ENCODE measurements around the gene ADRA2C. TPM values are rescaled to one million over a fixed set of nuclear protein-coding genes. Genes with fewer than 3 reads are reported as not detected.

ADRA2C gene
- total and polyA plus RNA-seq, 10 donors = 9.4 to 42.1 (median 29.1) TPM

DNA sequence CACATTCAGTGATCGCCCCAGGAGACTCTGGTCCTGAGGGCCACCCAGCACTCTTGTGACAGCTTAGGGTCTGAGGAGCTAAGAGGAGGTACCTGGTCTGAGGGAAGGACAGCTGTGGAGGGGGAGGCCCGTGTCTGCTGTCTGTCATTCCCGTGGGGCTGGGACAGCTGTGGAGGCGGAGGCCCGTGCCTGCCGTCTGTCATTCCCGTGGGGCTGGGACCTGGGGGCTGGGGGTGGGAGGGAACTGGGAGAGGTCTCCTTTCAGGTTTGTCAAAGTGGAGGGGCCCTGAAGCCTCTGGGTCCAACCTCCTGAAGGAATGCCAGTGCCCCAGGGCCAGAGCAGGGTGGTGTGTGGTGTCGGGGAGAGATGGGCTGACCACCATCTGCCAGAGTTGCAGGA is 45.0 kb upstream of the ADRA2C start:
- no peak for DNase-seq
- 48 to 67% (median 59%) methylated on average over 5 to 8 of the region's 8 CpGs for WGBS, 5 donors
- Histone ChIP-seq H3K27ac (peak overlapping the region in 4 of 8 donors; percentile 26 to 57 (median 48)), H3K27me3 (replicated peaks in 1 of 7) (peaks cover 0 to 84% (median 17%) of the 10 kb centered on the region in 7 donors), H3K4me3 (no peak overlapping the region), H3K36me3 (no peaks in the 10 kb centered on the region), H3K9me3 (peaks cover 0 to 15% (median 7%) of the 10 kb centered on the region in 8 donors), H3K4me1 (peaks cover 0 to 18% (median 0%) of the 10 kb centered on the region in 6 donors)
- intact Hi-C loops (cut with DNase I; ENCODE audit: low total_unique reads) = no loop called here
- TF ChIP-seq, protein P1, sequence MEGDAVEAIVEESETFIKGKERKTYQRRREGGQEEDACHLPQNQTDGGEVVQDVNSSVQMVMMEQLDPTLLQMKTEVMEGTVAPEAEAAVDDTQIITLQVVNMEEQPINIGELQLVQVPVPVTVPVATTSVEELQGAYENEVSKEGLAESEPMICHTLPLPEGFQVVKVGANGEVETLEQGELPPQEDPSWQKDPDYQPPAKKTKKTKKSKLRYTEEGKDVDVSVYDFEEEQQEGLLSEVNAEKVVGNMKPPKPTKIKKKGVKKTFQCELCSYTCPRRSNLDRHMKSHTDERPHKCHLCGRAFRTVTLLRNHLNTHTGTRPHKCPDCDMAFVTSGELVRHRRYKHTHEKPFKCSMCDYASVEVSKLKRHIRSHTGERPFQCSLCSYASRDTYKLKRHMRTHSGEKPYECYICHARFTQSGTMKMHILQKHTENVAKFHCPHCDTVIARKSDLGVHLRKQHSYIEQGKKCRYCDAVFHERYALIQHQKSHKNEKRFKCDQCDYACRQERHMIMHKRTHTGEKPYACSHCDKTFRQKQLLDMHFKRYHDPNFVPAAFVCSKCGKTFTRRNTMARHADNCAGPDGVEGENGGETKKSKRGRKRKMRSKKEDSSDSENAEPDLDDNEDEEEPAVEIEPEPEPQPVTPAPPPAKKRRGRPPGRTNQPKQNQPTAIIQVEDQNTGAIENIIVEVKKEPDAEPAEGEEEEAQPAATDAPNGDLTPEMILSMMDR (IDR thresholded peaks at IDR 0.05 in 8 of 11, conservative IDR thresholded peaks at IDR 0.05 in 3 of 11) = no peak
- no peak for TF ChIP-seq POLR2A (IDR thresholded peaks at IDR 0.05)
- no peak for TF ChIP-seq POLR2AphosphoS5 (IDR thresholded peaks at IDR 0.05)

GRCh38 chr4:3721627-3722026 is 44.6 kb upstream of the ADRA2C start:
- intact Hi-C loops (cut with DNase I; ENCODE audit: low total_unique reads) = no loop called here
- Histone ChIP-seq H3K27me3 (replicated peaks in 1 of 7) (peaks cover 0 to 88% (median 17%) of the 10 kb centered on the region in 7 donors), H3K27ac (peak overlapping the region in 4 of 8 donors; percentile 26 to 57 (median 48))

DNA sequence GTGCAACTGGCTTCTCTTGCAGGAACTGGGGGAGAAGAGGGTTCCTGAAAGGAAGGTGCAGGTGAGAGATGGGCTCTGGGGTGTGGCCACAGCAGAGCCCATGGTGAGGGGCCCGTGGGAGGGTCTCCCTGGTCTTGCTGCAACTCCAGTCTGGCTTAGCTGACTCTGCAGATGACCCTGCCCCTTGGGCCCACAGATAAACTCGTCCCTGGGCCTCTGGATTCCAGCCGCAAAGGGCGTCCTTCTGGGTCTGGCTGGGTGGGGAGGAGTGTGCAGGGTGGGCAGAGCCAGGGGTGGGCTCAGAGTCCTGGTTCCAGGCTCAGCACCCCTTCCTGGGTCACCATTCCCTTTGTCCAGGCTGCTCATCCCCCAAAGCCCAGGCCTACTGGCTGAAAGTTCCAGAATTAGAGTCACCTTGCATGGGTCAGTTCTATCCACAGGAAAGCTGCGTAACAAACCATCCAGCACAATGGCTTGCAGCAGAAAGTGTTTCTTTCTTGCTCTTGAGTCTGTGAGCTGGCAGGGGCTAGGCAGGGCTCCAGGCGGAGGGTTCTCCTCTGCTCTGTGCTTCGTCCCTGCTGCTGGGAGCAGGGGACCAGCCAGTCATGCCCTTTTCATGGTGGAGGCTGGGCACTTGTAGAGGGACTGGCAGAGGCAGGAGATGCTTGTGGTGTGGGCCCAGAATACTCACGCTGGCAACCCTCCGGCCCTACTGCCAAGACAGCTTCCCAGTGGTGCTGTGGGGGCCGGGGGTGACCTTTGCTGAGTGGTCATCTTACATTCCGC is 43.5 kb upstream of the ADRA2C start:
- peak overlapping the region in 4 of 8 donors; percentile 22 to 38 (median 30) for H3K27ac ChIP-seq
- no peaks in the 10 kb centered on the region for H3K36me3 ChIP-seq
- peaks cover 0 to 18% (median 0%) of the 10 kb centered on the region in 6 donors for H3K4me1 ChIP-seq
- TF ChIP-seq POLR2AphosphoS5 (IDR thresholded peaks at IDR 0.05) = no peak
- TF ChIP-seq, protein P1 (IDR thresholded peaks at IDR 0.05 in 8 of 11, conservative IDR thresholded peaks at IDR 0.05 in 3 of 11) = no peak
- TF ChIP-seq POLR2A (IDR thresholded peaks at IDR 0.05) = no peak
- no peak overlapping the region for H3K4me3 ChIP-seq
- peaks cover 0 to 15% (median 7%) of the 10 kb centered on the region in 8 donors for H3K9me3 ChIP-seq
- DNase-seq = no peak
- peaks cover 0 to 93% (median 17%) of the 10 kb centered on the region in 7 donors for H3K27me3 ChIP-seq (replicated peaks in 1 of 7)
- intact Hi-C loops (cut with DNase I; ENCODE audit: low total_unique reads) = no loop called here
- 73 to 88% (median 80%) methylated on average over 6 to 11 of the region's 11 CpGs for WGBS, 5 donors

More at GRCh38 chr4:3721627-3722026, 44.6 kb upstream of the ADRA2C start:
- H3K4me1 ChIP-seq = peaks cover 0 to 18% (median 0%) of the 10 kb centered on the region in 6 donors
- 60 to 76% (median 69%) methylated on average over 6 of the region's 6 CpGs for WGBS, 5 donors
- peak; percentile 25 to 49 (median 32) for TF ChIP-seq POLR2AphosphoS5 (IDR thresholded peaks at IDR 0.05)
- no peak for TF ChIP-seq POLR2A (IDR thresholded peaks at IDR 0.05)
- no peak for DNase-seq
- peaks cover 0 to 15% (median 7%) of the 10 kb centered on the region in 8 donors for H3K9me3 ChIP-seq
- H3K36me3 ChIP-seq = no peaks in the 10 kb centered on the region
- H3K4me3 ChIP-seq = no peak overlapping the region

GRCh38 chr4:3723232-3723642 is 42.9 kb upstream of the ADRA2C start:
- peak overlapping the region in 6 of 8 donors; percentile 7 to 38 (median 22) for H3K27ac ChIP-seq
- H3K4me3 ChIP-seq = no peak overlapping the region
- peaks cover 0 to 18% (median 0%) of the 10 kb centered on the region in 6 donors for H3K4me1 ChIP-seq
- TF ChIP-seq, protein P1 (IDR thresholded peaks at IDR 0.05 in 8 of 11, conservative IDR thresholded peaks at IDR 0.05 in 3 of 11) = no peak
- TF ChIP-seq POLR2AphosphoS5 (IDR thresholded peaks at IDR 0.05) (no peak), POLR2A (IDR thresholded peaks at IDR 0.05) (no peak)
- H3K36me3 ChIP-seq = no peaks in the 10 kb centered on the region
- peaks cover 0 to 96% (median 21%) of the 10 kb centered on the region in 7 donors for H3K27me3 ChIP-seq (replicated peaks in 1 of 7)
- peaks cover 0 to 12% (median 6%) of the 10 kb centered on the region in 8 donors for H3K9me3 ChIP-seq
- intact Hi-C loops (cut with DNase I; ENCODE audit: low total_unique reads) = no loop called here
- WGBS, 5 donors = 53 to 66% (median 58%) methylated on average over 9 of the region's 9 CpGs
- DNase-seq = no peak

Data from spleen (tissue), 11 donors.